Myocyte (in vitro differentiated cells): ENCODE data around the gene MAP7D3. TPM values are rescaled to one million over a fixed set of nuclear protein-coding genes. Genes with fewer than 3 reads are reported as not detected.
"Not testable (repeated sequence)": the region's sequence is repeated elsewhere in the genome, so short reads cannot be mapped to it uniquely, and the experiment has no call there.

Experiments used
- DNase-seq: peaks from one replicate; pipeline ENCODE4 v3.0.0-alpha.2; 2012; ENCODE audit warnings: low read depth
- total RNA-seq: library from RNA; depleted of rRNA; stranded (reverse); fragments of >200 nt; gene quantifications from 2 replicates; pipeline ENCODE4 v1.2.3, GENCODE V29; 2014

Gene MAP7D3
- total RNA-seq, 1 donor from 2014 or later: 14.3 TPM

- DNase-seq: peak; percentile 49
Observed at GRCh38 chrX:136185401-136186022, 65.7 kb downstream of the MAP7D3 start.

DNA sequence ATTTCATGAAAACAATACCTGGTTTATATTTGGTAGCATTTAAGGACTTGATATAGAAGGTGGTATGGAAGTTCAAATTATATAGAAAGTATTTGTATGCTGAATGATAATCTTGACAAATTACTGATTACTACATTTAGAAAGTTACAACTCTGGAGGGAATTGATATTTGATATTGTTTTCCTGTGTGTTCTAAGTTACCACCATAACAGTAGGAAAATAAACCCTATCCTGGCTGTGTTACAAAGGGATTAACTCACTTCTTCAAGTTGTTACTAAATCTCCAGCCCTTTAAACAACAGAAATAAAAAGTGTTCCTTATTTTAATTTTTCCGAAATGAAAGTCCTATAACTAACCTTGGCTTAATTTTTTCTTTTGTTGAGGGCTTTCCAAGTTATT lies 67.3 kb downstream of the MAP7D3 start:
- DNase-seq: peak; percentile 45

DNA sequence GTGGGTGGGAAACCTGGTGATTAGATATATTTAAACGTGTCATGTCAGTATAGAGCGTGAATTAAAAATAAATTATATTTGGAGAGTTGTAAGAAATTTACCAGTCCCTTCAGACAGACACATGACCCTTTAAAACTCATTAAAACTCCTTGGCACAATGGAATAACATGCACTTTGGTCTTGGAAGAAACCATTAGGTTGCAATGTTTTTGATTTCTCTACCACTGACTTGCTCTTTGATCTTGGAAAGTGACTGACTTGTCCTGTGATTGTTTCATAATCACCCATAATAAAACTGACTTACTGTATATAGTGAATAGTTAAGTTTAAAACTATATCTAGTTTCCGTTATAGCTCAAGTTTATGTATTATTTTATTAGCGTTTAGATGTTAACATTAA lies 68.0 kb downstream of the MAP7D3 start:
- DNase-seq: no peak

DNA sequence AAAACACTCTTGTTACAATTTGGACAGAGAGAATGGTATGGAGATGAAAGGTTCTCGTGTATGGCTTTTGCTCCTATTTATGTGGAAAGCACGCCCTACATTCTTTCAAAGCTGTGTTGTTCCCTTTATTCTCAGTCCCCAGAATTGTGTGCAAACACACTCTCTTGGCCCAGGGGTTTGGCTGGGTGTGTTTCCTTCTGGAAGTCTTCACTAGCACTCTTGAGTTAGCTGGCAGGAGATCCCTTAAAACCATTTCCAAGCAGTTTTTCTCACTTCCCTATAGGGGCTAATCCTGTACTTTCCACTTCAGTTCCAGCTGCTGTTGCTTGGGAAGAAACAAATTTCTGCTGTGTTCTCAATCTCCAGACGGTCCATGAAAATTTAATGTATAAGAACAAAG lies 68.8 kb downstream of the MAP7D3 start:
- DNase-seq: no peak

GRCh38 chrX:136179133-136179532 lies 72.1 kb downstream of the MAP7D3 start:
- no peak for DNase-seq

DNA sequence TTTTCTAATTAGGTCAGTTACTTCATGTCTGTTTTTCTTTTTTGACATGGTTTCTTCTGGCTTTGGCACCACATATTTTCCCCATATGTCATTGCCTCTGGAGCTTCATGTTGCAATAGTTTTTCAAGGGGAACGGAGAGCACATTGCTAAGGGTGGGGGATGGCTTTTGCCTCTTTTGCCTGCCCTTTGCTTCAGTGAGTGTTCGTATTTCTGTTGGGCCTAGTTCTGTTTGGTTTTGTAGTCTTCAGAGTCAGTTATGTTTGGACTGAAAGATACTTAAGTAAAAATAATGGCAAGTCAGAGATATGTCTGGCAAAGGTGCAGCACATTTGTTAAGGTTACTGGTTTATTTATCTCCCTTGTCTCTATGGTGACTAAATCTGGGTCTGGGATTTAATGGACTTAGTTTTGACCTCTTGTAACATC lies 74.8 kb downstream of the MAP7D3 start:
- peak; percentile 68 for DNase-seq

- no peak for DNase-seq
Observed at GRCh38 chrX:136171420-136171819, 79.8 kb downstream of the MAP7D3 start.

DNA sequence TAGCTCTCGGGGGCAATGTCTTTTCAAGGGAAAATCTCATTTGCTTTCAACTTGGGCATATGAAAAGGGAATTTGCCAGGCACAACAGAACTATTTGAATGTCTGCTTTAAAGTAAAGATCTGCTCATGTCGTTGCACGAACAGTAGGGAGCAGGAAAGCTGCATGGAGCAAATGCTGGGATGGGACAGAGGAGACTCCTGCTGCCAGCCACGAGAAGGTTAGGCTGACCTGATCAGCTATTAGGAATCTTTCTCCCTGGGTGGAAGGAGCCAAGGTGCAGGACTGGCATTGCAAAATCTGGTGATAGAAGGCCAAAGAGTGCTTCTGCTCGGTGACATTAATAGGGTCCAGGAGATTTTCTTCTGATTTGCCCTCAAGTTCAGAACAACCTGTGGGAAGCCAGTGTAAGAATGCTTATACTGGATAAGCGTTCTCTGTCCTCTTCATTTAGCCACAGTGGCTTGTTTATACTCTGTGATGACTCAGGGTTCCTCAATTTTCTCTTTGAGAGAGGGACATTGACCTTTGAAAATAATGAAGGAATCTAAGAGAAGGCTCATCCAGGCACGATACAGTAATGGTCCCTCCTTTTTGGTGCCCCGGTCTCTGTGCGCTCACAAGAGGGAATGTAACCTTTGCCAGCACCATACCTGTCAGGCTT lies 80.9 kb downstream of the MAP7D3 start:
- peak; percentile 60 for DNase-seq

GRCh38 chrX:136168929-136169735 lies 82.1 kb downstream of the MAP7D3 start:
- DNase-seq: peak; percentile 48

DNA sequence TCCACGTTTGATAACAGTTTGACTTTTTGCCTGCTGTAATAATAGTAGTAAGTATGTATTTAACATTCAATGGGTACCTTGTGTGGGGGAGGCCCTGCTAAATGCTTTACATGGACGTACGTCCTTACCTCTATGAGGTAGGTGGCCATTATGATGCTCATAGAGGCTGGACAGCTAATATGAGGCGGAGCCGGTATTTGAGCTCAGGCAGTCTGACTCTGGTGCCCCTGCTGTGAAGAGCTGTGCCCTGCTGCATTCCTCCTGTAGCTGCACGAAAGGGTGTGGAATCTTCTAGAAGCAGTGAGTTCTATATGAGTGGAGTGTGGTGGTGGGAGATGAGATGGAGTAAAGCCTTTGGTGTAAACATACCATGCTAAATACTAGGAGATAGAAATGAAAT lies 83.2 kb downstream of the MAP7D3 start:
- not testable (repeated sequence) for DNase-seq

- DNase-seq: peak; percentile 44
Observed at GRCh38 chrX:136166221-136166855, 84.9 kb downstream of the MAP7D3 start.

- DNase-seq: no peak
Observed at GRCh38 chrX:136165406-136165805, 85.8 kb downstream of the MAP7D3 start.

DNA sequence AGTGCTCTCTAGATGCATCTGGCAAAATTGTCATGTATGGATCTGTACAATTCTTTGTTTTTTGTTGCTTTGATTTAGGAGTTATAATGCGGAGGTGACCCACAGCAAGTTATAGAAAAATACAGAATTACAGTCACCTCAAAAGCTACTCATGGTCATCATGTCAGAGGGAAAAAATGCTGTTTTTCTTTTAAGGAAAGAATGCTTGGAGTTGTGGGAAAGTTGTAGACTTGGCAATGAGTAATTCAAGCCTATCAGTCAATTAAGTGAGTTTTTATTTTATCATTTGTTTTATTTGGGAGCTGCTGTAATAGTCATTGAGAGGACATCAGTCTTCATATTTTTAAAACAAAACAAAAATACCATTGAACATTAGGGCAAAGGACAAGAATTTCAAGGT lies 87.5 kb downstream of the MAP7D3 start:
- DNase-seq: no peak

Other genes starting within 250 kb of the MAP7D3 start
- gene FHL1, start 103.9 kb downstream of the MAP7D3 start, total RNA-seq: 501 and 805 TPM in 2 replicates
- not detected in 2 replicates for gene ADGRG4, start 49.6 kb upstream of the MAP7D3 start, total RNA-seq
- not detected in 2 replicates for gene BRS3, start 236.5 kb upstream of the MAP7D3 start, total RNA-seq
- 95.3 and 101 TPM in 2 replicates for gene HTATSF1, start 246.2 kb upstream of the MAP7D3 start, total RNA-seq